GM23248 (cell line): ENCODE measurements around the gene COL28A1. TPM values are rescaled to one million over a fixed set of nuclear protein-coding genes. Genes with fewer than 3 reads are reported as not detected.
A peak's percentile ranks its signal among the peaks of the same experiment; 100 is the strongest.

Experiments
- DNase-seq: peaks from one replicate; pipeline ENCODE4 v3.0.0-alpha.2; 2015
- H2AFZ ChIP-seq: fragments of 200-600 bp; sonication (generic); 2 replicates; pipeline ENCODE4 v1.6.1; 2016; ENCODE audit warnings: antibody characterized with exemption
- H3F3A ChIP-seq: fragments of 200-600 bp; sonication (generic); 2 replicates; pipeline ENCODE4 v1.6.1; 2016; ENCODE audit warnings: mild to moderate bottlenecking, antibody characterized with exemption, mixed run types; ENCODE audit not compliant: insufficient read depth
- H3K27ac ChIP-seq: fragments of 200-600 bp; sonication (generic); 2 replicates; pipeline ENCODE4 v1.5.1; 2016; ENCODE audit warnings: mild to moderate bottlenecking
- H3K27me3 ChIP-seq: fragments of 200-600 bp; sonication (generic); replicated peaks from 2 replicates; pipeline ENCODE4 v1.6.1; 2016; ENCODE audit warnings: mild to moderate bottlenecking; ENCODE audit not compliant: insufficient read depth
- H3K36me3 ChIP-seq: fragments of 200-600 bp; sonication (generic); 2 replicates; pipeline ENCODE4 v1.6.1; 2016; ENCODE audit warnings: low read depth, mild to moderate bottlenecking
- H3K4me1 ChIP-seq: fragments of 200-600 bp; sonication (generic); 2 replicates; pipeline ENCODE4 v1.6.1; 2016; ENCODE audit warnings: mild to moderate bottlenecking; ENCODE audit not compliant: insufficient read depth
- H3K4me2 ChIP-seq: fragments of 200-600 bp; sonication (generic); one replicate; pipeline ENCODE4 v1.6.1; 2016; ENCODE audit warnings: mild to moderate bottlenecking; ENCODE audit not compliant: unreplicated experiment
- H3K4me3 ChIP-seq: fragments of 200-600 bp; sonication (generic); 2 replicates; pipeline ENCODE4 v1.5.1; 2016; ENCODE audit warnings: mild to moderate bottlenecking
- H3K79me2 ChIP-seq: fragments of 200-600 bp; sonication (generic); 2 replicates; pipeline ENCODE4 v1.6.1; 2016; ENCODE audit warnings: mild to moderate bottlenecking; ENCODE audit not compliant: insufficient read depth
- H3K9ac ChIP-seq: fragments of 200-600 bp; sonication (generic); 2 replicates; pipeline ENCODE4 v1.6.1; 2016; ENCODE audit warnings: mild to moderate bottlenecking
- H3K9me2 ChIP-seq: fragments of 200-600 bp; sonication (generic); 2 replicates; pipeline ENCODE4 v1.6.1; 2016; ENCODE audit warnings: mixed run types, mild to moderate bottlenecking, moderate library complexity; ENCODE audit not compliant: insufficient read depth
- H3K9me3 ChIP-seq: fragments of 200-600 bp; sonication (generic); one replicate; pipeline ENCODE4 v1.6.1; 2017; ENCODE audit warnings: low read depth
- H4K20me1 ChIP-seq: fragments of 200-600 bp; sonication (generic); 2 replicates; pipeline ENCODE4 v1.6.0; 2016; ENCODE audit not compliant: insufficient read depth
- EZH2 ChIP-seq: fragments of 200-600 bp; sonication (generic); IDR thresholded peaks from 2 replicates; pipeline ENCODE4 v1.6.1; 2018; ENCODE audit warnings: antibody characterized with exemption, mild to moderate bottlenecking; ENCODE audit not compliant: insufficient read depth, poor library complexity, severe bottlenecking
- EZH2phosphoT487 ChIP-seq: fragments of 200-600 bp; sonication (generic); IDR thresholded peaks from 2 replicates; pipeline ENCODE4 v1.6.1; 2018; ENCODE audit warnings: antibody characterized with exemption, moderate library complexity, mild to moderate bottlenecking, low read depth; ENCODE audit not compliant: insufficient read depth
- WGBS, 2 experiments: methylation state at CpG; one replicate each; pipeline ENCODE4 v1.1.6; 2015 to 2017; ENCODE audit warnings: low lambda C conversion rate in 2 of 2, low coverage in 1 of 2; ENCODE audit errors: missing lambda C conversion rate in 2 of 2; 5-methylcytosine and 5-hydroxymethylcytosine counted together
- in situ Hi-C: fragments of 300-500 bp; cut with MboI; formaldehyde crosslinking; loops from 2 replicates; pipeline ENCODE4 v1.15.0; 2020
- polyA plus RNA-seq: library from polyadenylated mRNA; unstranded; fragments of >200 nt; fragmentation: Nextera tagmentation; extraction: Ambion mirVana; gene quantifications from 2 replicates; pipeline ENCODE4 v1.2.1, GENCODE V29; 2016
- total RNA-seq: library from RNA; depleted of rRNA; stranded (reverse); fragments of >200 nt; shearing (Covaris generic); gene quantifications from 2 replicates; pipeline ENCODE4 v1.2.3, GENCODE V29; 2014

Gene COL28A1
- total and polyA plus RNA-seq, 2 experiments from 2014 or later, result not detected

DNA sequence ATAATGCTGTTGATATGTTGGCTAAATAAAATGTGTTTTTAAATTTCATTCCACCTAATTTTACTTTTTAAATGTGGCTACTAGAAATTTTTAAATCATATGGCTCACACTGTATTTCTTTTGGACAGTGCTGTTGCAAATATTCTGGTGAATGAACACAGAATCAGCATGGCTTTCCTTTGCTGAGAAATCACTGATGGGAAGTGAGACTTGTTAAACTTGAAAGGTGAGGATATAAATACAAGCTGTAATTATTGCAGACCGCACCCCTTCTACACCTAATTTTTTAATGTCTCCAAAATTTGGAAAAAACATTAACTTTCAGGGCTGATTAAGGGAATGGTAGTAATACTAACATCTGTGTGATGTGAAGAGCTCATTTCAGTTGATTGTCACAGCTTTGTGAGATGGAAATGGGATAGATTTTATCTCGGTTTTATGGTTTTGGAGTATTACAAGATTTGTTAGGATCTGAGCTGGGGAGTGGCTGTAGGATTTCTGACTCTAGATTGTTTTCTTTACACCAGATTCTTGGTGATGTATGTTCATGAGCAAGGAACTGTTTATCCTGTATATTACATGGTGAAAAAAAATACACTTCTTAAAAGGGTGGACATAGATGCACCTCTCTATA, 32.3 kb upstream of the COL28A1 start:
- Histone ChIP-seq H3K4me2 (peak overlapping the region; percentile 79), H3K9ac (peak overlapping the region; percentile 87), H3K27me3 (no peaks in the 10 kb centered on the region), H3F3A (peaks cover 31% of the 10 kb centered on the region), H3K9me2 (0 out of 2 replicates have a peak, but pooled peaks cover 3% of the 10 kb centered on the region), H3K36me3 (no peaks in the 10 kb centered on the region), H3K9me3 (no peaks in the 10 kb centered on the region), H3K4me3 (peak overlapping the region; percentile 76), H3K4me1 (peaks cover 28% of the 10 kb centered on the region), H2AFZ (peak overlapping the region; percentile 85), H3K27ac (peak overlapping the region; percentile 62; the same call in 1 of the 2 replicates), H3K79me2 (peaks cover 55% of the 10 kb centered on the region), H4K20me1 (no peaks in the 10 kb centered on the region)
- peak; percentile 4 for DNase-seq
- TF ChIP-seq EZH2 (no peak), EZH2phosphoT487 (no peak)
- in situ Hi-C loops, result no loop called here
- WGBS, 2 experiments, result 63 to 74% methylated on average over 2 of the region's 2 CpGs

DNA sequence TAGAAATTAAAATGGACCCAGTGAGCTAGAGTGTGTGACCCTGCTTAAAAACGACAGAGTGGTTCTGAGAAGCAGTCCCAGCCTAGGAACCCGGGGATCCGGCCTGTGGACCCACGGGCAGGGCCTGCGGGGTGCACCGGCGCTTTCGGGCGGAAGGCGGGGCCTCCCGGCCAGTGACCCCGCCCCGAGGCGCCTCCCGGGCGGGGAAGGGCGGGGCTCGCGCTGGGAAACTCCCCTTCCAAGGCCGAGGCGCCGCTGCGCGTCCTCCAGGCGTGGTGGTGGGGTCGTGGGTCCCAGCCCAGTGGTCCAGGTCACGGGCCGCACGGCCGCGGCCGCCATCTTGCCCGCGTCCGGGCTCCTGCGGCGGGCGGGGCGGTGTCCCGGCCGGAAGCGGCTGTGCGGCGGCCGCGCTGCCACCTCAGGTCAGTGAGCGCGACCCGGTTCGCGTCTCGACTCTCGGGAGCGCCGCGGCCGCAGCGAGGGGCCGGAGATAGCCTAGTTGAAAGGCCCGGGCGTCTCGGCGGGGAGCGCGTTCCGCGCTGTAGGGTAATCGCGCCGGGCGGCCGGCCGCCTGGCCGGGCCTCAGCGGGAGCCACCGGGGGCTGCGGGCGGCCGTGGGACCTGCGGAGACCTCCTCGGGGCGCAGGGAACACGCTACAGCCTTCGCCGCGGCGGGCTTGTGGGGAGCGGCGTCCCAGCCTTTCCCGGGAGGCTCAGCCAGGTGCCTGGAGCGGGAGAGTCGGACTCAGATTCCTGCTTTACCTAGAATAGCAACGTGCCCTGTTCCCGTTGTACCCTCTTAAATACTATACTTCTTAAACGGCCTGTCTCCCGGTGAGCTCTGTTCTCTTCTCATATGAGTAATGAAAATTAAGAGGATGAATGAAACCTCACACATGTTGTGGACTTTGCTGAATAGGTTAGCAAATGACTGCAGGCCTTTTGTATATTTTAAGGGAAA, 31.3 kb upstream of the COL28A1 start, which contains the start of gene MIOS:
MIOS (plus strand) TSS at position 234 of the 961 bp plus-strand sequence. CDS start 5,592 bp downstream, outside the sequence.
- H3K27ac ChIP-seq, result peak within 1 kb of the TSS; percentile 62
- WGBS, 2 experiments, result 0% methylated on average over 60 to 70 of the region's 96 CpGs
- peak within 1 kb of the TSS; percentile 76 for H3K4me3 ChIP-seq
- peak within 1 kb of the TSS; percentile 79 for H3K4me2 ChIP-seq
- H3K27me3 ChIP-seq, result no peaks in the 10 kb centered on the region
- TF ChIP-seq EZH2phosphoT487 (no peak), EZH2 (no peak)
- in situ Hi-C loops, result no loop called here
- peak; percentile 85 for DNase-seq
- H3K9me3 ChIP-seq, result no peaks in the 10 kb centered on the region
- peaks cover 44% of the 10 kb centered on the region for H3K79me2 ChIP-seq
- H2AFZ ChIP-seq, result peak within 1 kb of the TSS; percentile 85
- no peaks in the 10 kb centered on the region for H3K36me3 ChIP-seq
- H3K9me2 ChIP-seq, result 0 out of 2 replicates have a peak, but pooled peaks cover under 1% of the 10 kb centered on the region
- H4K20me1 ChIP-seq, result no peaks in the 10 kb centered on the region
- peaks cover 28% of the 10 kb centered on the region for H3K4me1 ChIP-seq
- peaks cover 38% of the 10 kb centered on the region for H3F3A ChIP-seq
- peak within 1 kb of the TSS; percentile 87 for H3K9ac ChIP-seq

DNA sequence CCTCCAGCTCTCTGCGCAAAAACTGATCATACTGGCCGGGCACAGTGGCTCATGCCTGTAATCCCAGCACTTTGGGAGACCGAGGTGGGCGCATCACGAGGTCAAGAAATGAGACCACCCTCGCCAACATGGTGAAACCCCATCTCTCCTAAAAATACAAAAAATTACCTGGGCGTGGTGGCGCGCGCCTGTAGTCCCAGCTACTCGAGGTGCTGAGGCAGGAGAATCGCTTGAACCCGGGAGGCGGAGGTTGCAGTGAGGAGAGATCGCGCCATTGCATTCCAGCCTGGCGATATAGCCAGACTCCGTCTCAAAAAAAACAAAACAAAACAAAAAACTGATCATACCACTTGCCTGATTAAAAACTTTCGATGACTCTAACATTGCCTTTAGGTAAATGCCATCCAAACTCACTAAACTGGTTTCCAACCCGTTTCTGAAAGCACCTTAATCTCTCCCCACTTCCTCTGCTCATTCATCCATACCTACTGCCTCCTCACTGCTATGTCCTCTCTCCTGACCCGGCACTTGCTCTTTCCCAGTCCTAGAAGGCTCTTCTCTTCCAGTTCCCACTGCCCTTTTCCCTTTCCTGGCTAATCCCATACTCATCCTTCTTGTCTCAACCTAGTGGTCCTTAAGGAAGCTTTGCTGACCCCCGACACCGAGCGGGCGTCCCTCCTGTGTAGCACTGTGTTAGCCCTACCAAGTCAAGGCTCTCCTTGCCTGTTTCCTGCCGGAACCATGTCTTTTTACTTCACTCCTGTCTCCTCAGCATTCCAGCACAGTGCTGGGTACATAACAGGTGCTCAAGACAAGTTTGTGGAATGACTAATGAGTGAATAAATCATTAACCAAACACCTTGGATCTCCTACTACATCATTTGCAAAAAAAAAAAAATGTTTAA, 30.3 kb upstream of the COL28A1 start:
- H3K9me2 ChIP-seq, result no peaks in the 10 kb centered on the region
- peak overlapping the region; percentile 76 for H3K4me3 ChIP-seq
- no peaks in the 10 kb centered on the region for H3K9me3 ChIP-seq
- peak overlapping the region; percentile 79 for H3K4me2 ChIP-seq
- in situ Hi-C loops, result no loop called here
- peak overlapping the region; percentile 87 for H3K9ac ChIP-seq
- peaks cover 28% of the 10 kb centered on the region for H3K4me1 ChIP-seq
- no peaks in the 10 kb centered on the region for H4K20me1 ChIP-seq
- WGBS, 2 experiments, result 92 to 93% methylated on average over 26 of the region's 26 CpGs
- H3K36me3 ChIP-seq, result no peaks in the 10 kb centered on the region
- no peaks in the 10 kb centered on the region for H3K27me3 ChIP-seq
- H2AFZ ChIP-seq, result peak overlapping the region; percentile 85
- DNase-seq, result peak; percentile 2
- peak overlapping the region; percentile 62 for H3K27ac ChIP-seq
- peaks cover 38% of the 10 kb centered on the region for H3F3A ChIP-seq
- TF ChIP-seq EZH2 (no peak), EZH2phosphoT487 (no peak)
- peaks cover 35% of the 10 kb centered on the region for H3K79me2 ChIP-seq
